K562 (cell line): Measurements from ENCODE around the gene TRERF1. TPM values are rescaled to one million over a fixed set of nuclear protein-coding genes. Genes with fewer than 3 reads are reported as not detected.

ENCODE experiments used
- ATF7 ChIP-seq: fragments of 450-650 bp; IDR thresholded peaks from 2 replicates; pipeline ENCODE4 v1.7.1; 2014; ENCODE audit warnings: mild to moderate bottlenecking, moderate library complexity
- CHD1 ChIP-seq: fragments of 200-600 bp; sonication (generic); IDR thresholded peaks from one replicate; pipeline ENCODE4 v1.6.1; 2012; ENCODE audit warnings: mild to moderate bottlenecking, moderate library complexity, low read length, inconsistent platforms
- CSDE1 ChIP-seq, 2 experiments: fragments of 450-650 bp; IDR thresholded peaks; 2 replicates each; pipeline ENCODE4 v1.6.1; 2016; ENCODE audit warnings: mild to moderate bottlenecking in 1 of 2
- CTBP1 ChIP-seq: fragments of 450-650 bp; IDR thresholded peaks from 2 replicates; pipeline ENCODE4 v1.6.1; 2016; ENCODE audit warnings: borderline replicate concordance
- EWSR1 ChIP-seq: fragments of 450-650 bp; IDR thresholded peaks from 2 replicates; pipeline ENCODE4 v1.6.1; 2018; ENCODE audit warnings: borderline replicate concordance, mild to moderate bottlenecking, low read depth, moderate library complexity; ENCODE audit not compliant: partially characterized antibody
- FOSL1 ChIP-seq: fragments of 200-800 bp; sonication (Bioruptor generic); conservative IDR thresholded peaks from 2 replicates; pipeline ENCODE4 v1.6.1; 2016; ENCODE audit warnings: missing genetic modification characterization, missing compliant biosample characterization
- MCM5 ChIP-seq: fragments of 450-650 bp; IDR thresholded peaks from 2 replicates; pipeline ENCODE4 v1.6.1; 2016; ENCODE audit warnings: low read depth
- RBBP5 ChIP-seq: fragments of 200-600 bp; sonication (generic); IDR thresholded peaks from 2 replicates; pipeline ENCODE4 v1.6.1; 2012; ENCODE audit warnings: borderline replicate concordance, mild to moderate bottlenecking, low read length, control low read depth, inconsistent platforms; ENCODE audit not compliant: insufficient read depth, poor library complexity, severe bottlenecking
- RFX5 ChIP-seq: IDR thresholded peaks from 2 replicates; pipeline ENCODE4 v1.6.1; 2011; ENCODE audit warnings: low read depth, mild to moderate bottlenecking, improper control_type of control experiment, low read length
- SMARCE1 ChIP-seq: fragments of 450-650 bp; IDR thresholded peaks from 2 replicates; pipeline ENCODE4 v1.7.1; 2016; ENCODE audit warnings: mild to moderate bottlenecking
- ZNF165 ChIP-seq: fragments of 250-450 bp; sonication (Bioruptor Pico); IDR thresholded peaks from 2 replicates; pipeline ENCODE4 v1.4.0; 2020; ENCODE audit warnings: borderline replicate concordance
- polyA plus RNA-seq, 8 experiments: library from polyadenylated mRNA; depleted of rRNA in 4 of 8; stranded (reverse) in 5 of 8; unstranded in 3 of 8; fragments of >200 nt; fragmentation: Nextera tagmentation in 2 of 8; fragmentation: Illumina TruSeq in 1 of 8; extraction: Ambion mirVana in 2 of 8; extraction: Trizol in 1 of 8; gene quantifications; 2 replicates each; pipeline versions ENCODE4 v1.2.1 to v1.2.3, GENCODE V29; 2011 to 2014; ENCODE audit warnings: inconsistent platforms in 1 of 8, missing spikeins in 1 of 8
- total RNA-seq, 7 experiments: library from RNA; depleted of rRNA in 6 of 7; stranded (reverse); fragments of >200 nt in 6 of 7; fragmentation: Illumina TruSeq in 2 of 7; extraction: Trizol in 2 of 7; gene quantifications; 2 replicates each; pipeline versions ENCODE4 v1.2.1 to v1.2.3, GENCODE V29; 2011 to 2021; ENCODE audit warnings: low replicate concordance in 1 of 7
- TF ChIP-seq, protein P1 (sequence below): sonication (generic); formaldehyde crosslinking; IDR thresholded peaks from 2 replicates; pipeline ENCODE4 v1.8.1; 2022; ENCODE audit warnings: missing genetic modification reagents
- TF ChIP-seq, protein P2 (sequence below): fragments of 450-650 bp; IDR thresholded peaks from 2 replicates; pipeline ENCODE4 v1.6.1; 2016

Gene TRERF1
- total and polyA plus RNA-seq, 9 of the 15 experiments (the other 6 are each of a cell fraction or from before 2014, with no cell fraction given), result 0.04 to 0.20 (median 0.07) TPM; not detected in 3

DNA sequence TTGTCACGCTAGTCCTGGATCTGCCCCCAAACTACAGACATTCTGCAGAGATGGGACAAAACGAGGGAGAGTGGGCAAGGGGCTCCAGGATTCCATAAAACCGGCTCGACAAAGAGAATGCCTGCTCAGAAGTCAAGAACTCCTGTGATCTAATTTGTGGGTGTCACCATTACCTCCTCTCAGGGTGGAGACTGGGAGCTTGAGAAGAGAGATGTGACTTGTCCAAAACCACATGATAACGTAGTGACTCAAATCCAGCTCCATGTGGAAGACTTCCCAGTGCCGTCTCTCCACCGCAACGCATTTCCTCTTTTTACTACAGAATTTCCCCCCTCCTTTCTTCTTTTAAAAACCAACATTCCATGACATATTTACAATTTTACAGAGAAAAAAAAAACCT lies 44.3 kb downstream of the TRERF1 start (continued):
- TF ChIP-seq CSDE1 (IDR thresholded peaks at IDR 0.05) (no peak), EWSR1 (no peak), MCM5 (no peak), CTBP1 (peak; percentile 32; the same call in 1 of the 2 replicates), FOSL1 (tag) (peak; percentile 85), SMARCE1 (peak; percentile 28; the same call in 1 of the 2 replicates), ATF7 (0 out of 2 replicates have a peak, but pooled peaks have one; percentile 26), RFX5 (no peak), ZNF165 (no peak), RBBP5 (peak; percentile 44), CHD1 (no peak)
- TF ChIP-seq, protein P1, sequence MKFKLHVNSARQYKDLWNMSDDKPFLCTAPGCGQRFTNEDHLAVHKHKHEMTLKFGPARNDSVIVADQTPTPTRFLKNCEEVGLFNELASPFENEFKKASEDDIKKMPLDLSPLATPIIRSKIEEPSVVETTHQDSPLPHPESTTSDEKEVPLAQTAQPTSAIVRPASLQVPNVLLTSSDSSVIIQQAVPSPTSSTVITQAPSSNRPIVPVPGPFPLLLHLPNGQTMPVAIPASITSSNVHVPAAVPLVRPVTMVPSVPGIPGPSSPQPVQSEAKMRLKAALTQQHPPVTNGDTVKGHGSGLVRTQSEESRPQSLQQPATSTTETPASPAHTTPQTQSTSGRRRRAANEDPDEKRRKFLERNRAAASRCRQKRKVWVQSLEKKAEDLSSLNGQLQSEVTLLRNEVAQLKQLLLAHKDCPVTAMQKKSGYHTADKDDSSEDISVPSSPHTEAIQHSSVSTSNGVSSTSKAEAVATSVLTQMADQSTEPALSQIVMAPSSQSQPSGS (CRISPR knock-in tag), result no peak
- TF ChIP-seq, protein P2, sequence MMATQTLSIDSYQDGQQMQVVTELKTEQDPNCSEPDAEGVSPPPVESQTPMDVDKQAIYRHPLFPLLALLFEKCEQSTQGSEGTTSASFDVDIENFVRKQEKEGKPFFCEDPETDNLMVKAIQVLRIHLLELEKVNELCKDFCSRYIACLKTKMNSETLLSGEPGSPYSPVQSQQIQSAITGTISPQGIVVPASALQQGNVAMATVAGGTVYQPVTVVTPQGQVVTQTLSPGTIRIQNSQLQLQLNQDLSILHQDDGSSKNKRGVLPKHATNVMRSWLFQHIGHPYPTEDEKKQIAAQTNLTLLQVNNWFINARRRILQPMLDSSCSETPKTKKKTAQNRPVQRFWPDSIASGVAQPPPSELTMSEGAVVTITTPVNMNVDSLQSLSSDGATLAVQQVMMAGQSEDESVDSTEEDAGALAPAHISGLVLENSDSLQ, result peak; percentile 11; the same call in 1 of the 2 replicates
- TF ChIP-seq, all 486 proteins: peak for 16
